GM04503 (cell line): ENCODE data around the gene GIMAP2.
"Not testable (repeated sequence)": the region's sequence is repeated elsewhere in the genome, so short reads cannot be mapped to it uniquely, and the experiment has no call there.

Experiments used
- DNase-seq: peaks from one replicate; pipeline ENCODE4 v3.0.0-alpha.2; 2012; ENCODE audit warnings: low read depth

Gene GIMAP2

DNA sequence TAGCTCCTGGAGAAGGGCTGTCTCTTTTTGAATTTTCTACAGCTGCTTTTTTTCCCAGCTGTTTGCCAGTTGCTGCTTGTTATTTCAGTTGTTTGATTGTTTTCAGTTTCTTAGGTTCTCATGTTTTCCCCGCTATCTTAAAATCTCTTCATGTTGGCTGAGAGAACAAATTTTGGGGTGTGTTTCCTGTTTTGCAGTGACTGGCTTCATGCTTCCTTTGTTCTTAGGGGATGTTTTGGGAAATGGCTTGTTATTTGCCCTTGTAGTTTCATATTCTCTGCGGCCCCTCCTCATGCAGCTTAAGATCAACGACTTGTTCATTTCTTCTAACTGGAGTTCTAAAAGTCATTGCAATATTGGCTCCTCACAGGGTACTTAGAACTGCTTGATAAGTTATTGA, 8.7 kb upstream of the GIMAP2 start:
- not testable (repeated sequence) for DNase-seq

DNA sequence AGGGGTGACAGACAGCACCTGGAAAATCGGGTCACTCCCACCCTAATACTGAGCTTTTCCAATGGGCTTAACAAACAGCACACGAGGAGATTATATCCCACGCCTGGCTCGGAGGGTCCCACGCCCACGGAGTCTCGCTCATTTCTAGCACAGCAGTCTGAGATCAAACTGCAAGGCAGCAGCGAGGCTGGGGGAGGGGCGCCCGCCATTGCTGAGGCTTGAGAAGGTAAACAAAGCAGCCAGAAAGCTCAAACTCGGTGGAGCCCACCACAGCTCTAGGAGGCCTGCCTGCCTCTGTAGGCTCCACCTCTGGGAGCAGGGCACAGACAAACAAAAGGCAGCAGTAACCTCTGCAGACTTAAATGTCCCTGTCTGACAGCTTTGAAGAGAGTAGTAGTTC, 6.9 kb upstream of the GIMAP2 start:
- DNase-seq, result not testable (repeated sequence)

DNA sequence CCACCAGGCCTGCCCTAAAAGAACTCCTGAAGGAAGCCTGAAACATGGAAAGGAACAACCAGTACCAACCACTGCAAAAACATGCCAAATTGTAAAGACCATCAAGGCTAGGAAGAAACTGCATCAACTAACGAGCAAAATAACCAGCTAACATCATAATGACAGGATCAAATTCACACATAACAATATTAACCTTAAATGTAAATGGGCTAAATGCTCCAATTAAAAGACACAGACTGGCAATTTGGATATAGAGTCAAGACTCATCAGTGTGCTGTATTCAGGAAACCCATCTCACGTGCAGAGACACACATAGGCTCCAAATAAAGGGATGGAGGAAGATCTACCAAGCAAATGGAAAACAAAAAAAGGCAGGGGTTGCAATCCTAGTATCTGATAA, 5.1 kb upstream of the GIMAP2 start:
- not testable (repeated sequence) for DNase-seq

DNA sequence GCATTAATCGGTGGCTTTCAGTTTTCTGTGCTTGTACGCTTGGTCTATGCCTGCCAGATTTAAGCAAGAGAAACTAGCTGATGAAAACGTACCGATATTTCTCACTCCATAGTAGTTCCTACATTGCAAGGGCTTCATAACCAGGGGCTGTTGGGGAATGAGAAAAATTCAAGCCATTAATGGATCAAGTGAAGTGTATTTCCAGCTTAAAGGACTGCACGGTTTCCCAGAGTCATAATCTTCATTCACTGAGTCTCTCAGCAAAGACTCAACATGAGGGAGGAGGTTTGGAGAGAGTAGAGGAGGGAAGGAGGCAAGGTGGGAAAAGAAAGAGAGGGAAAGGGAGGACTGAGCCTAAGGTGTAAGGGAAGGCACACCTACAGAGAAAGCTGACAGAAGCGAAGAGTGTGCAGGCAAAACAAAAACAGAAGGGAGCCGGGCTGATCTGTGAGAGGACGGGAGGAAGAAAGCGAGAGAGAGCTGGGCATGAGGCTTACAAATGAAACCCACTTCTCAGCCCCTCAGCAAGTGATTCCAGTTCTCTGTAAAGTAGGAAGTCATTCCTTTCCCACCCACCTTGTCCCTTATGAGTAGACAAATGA, 625 bp downstream of the GIMAP2 start:
- DNase-seq, result no peak

DNA sequence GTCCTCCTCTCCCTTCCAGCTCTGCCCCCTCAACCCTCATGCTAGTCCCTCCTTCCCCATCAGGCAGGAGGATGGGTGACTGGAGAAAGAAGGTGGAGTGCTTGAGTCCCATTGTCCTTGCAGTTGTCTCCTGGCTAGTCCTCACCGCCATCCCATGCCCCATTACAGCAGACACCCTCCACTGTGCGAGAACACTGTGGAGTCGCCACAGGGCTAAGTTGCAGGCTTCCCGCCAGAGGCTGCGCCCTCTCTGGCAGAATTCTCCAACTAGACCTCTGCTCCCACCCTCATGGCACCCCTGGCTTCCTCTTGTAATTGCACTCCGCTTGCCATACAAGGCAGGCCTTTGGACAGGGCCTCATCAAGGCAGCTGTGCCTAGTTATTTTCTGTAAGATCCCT, 3.1 kb downstream of the GIMAP2 start:
- DNase-seq, result no peak

DNA sequence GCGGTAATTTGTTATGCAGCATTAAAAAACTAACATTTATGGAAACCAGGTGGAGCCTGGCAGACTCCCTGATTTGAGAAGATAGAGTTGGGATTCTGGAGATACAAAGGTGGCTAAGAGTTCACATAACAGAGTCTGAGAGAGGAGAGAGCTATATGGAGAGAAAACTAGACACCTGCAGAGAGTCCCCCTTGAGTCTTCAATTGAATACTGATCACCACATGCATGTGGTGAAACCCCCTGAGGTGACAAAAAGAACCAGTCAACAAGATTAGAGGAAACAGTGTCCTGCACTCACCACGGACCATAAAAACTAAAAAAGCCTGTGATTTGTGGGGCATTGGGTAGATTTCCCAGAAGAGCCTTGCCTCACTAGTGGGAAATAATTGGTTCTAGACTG, 10.1 kb downstream of the GIMAP2 start:
- no peak for DNase-seq

DNA sequence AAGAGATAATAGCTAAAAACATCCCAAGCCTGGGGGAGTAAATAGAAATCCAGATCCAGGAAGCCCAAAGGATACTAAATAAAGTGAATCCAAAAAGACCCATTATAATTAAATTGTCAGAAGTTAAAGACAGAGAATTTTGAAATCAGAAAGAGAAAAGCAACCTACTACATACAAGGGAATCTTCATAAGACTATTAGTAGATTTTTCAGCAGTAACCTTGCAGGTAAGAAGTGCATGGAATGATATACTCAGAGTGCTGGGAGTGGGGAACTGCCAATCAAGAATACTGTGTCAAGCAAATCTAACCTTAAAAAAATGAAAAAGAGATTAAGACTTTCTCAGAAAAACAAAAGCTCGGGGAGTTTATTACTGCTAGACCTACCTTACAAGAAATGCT, 17.7 kb downstream of the GIMAP2 start:
- no peak for DNase-seq

DNA sequence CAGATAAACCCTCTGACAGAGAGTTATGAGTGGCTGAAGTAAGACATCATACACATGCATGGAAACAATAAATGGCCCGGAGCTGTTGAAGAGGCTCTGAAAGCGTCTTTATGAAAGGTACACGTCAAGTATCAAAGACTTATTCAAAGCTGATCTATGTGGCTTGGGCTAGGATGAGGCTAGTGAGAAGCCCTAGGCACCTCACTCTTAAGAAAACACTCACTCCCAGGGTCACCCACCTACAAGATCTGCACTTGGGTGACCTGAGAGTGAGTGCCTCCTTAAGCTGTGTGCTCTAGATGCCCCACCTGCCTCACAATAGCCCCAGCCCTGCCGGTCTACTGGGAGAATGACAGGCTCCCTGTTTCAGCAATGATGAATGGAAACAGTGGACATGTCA, 29.8 kb downstream of the GIMAP2 start:
- DNase-seq, result no peak

DNA sequence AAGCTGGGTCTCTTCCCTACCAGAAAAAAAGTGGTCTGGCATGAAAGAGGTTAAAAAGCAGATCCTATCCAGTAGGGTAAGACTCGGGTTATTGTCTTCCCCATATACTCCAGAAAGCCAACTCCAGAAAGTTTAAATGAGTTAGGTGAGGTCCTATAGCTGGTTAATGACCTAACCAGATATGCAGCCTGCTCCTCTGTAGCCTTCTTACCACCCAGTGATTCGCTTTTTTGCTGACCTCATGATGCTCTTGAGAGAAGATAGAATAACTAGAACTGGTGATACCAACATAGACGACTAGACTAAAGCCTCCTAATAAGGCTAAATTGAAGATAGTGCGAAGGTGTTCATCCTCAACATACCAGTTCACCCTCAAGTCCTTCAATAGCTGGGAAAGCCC, 30.2 kb downstream of the GIMAP2 start:
- no peak for DNase-seq

DNA sequence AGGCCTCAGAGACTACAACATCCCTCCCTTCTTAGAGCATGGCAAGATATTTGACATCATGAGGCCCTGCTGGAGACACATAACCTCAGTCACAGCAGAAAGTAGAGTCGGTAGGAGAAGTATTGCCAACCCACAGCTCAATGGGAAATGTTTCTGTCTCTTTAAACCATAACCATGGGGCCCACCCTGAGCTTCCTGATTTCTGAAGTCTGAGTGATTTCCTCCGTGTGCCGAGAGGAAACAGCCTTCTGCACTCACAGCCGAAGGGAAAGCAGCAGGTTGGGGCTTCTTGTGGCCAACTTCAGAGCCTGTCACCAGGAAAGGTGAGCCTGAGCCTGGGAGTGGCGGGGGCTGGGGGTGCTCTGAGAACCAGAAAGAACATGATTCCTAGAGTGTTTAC, 30.9 kb downstream of the GIMAP2 start, which contains the start of gene GIMAP1:
TSS of gene GIMAP1 (plus strand) at position 246 of the 400 bp plus-strand sequence. CDS start 2,435 bp downstream, outside the sequence.
- DNase-seq, result no peak

DNA sequence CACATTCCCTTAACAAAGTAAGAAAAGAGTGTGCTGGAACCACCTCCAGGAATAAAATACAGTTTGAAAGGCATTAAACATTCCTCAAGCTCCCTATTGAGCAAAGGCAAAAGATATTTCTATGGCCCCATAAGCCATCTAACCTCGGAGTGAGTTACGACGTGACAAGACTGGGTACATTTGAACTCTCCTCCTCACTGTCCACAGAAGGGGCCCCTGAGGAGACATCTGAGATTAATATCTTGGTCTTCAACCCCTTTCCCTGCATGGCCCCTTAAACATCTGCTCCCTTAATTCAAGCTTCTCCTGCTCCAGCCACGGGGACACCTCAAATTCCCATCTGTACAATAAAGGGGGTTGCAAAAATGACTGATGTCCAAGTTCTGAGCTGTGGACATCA, 31.4 kb downstream of the GIMAP2 start:
- no peak for DNase-seq

DNA sequence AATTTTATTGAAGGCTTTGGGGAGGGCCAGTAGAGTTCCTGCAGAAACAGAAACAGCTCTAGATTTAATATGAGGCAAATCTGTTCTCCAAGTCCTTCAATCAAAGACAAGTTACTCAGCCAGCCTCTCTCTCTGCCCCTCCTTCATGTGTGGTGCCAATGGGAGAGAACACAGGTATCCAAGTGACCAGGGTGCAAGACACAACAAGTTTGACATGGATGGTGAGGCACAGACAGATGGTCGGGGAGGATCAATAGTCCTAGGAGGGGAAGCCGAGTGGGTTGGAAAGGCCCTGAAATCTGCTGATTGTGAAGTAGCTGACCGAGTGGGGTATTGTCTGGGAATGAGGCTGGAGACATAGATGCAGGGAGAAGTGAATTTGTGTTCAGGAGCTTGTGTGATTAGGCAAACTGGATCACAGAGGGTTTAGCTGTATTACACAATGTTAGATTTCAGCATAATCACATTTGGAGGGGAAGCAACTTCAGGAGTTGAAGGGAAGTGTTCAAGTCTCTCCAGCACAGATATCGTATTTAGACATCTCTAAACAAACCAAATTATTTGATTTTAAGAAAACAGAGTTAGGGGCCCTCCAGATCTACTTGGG, 32.4 kb downstream of the GIMAP2 start:
- DNase-seq, result no peak

DNA sequence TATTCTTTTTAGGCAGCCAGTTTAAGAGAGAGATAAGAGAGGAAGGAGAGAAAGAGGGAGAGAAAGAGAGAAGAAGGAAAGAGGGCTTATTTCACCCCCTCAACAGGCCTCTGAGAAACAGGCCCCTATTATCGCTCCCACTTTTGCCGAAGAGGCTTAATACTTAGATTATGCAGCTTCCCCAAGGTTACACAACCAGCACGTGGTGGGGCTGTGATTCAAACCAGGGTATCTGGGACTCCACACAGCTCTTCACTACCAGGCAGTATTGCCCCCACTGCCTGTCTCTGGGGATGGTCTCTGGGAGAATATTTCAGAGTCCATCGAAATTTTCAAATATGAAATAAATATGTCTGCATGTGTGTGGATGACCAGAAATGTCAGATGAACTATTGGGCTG, 33.9 kb downstream of the GIMAP2 start:
- DNase-seq, result no peak

DNA sequence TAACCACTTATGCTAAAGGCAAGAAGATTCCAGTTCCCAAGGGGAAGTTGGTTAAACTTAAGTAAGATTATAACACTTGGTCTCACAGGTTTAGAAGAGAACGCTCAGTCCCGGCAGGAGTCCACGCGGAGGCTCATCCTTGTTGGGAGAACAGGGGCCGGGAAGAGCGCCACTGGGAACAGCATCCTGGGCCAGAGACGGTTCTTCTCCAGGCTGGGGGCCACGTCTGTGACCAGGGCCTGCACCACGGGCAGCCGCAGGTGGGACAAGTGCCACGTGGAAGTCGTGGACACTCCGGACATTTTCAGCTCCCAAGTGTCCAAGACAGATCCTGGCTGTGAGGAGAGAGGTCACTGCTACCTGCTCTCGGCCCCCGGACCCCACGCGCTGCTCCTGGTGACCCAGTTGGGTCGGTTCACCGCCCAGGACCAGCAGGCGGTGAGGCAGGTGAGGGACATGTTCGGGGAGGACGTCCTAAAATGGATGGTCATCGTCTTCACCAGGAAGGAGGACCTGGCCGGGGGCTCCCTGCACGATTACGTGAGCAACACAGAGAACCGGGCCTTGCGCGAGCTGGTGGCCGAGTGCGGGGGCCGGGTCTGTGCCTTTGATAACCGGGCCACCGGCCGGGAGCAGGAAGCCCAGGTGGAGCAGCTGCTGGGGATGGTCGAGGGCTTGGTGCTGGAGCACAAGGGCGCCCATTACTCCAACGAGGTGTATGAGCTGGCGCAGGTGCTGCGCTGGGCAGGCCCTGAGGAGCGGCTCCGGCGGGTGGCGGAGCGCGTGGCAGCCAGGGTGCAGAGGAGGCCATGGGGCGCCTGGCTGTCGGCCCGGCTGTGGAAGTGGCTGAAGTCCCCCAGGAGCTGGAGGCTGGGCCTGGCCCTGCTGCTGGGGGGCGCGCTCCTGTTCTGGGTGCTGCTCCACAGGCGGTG, 34.7 kb downstream of the GIMAP2 start:
- no peak for DNase-seq

DNA sequence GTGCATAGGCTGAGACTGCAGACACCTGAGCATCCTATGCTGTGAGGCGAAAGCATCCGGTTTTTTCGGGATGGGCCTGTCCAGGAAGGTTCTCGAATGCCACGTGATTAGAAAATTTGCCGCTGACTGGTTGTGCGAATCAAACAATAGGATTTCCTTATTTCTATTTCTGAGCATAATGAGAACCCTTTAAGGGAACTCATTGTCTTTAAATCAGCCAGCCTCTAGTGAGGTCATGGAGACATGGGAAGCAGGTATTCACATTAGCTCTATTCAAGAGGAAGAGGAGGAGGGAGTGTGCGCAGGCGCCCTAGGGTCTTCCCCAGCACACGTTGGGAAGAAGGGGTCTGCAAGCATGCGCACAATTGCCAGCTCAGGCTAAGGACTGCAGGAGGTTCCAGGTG, 36.5 kb downstream of the GIMAP2 start:
- DNase-seq, result no peak

DNA sequence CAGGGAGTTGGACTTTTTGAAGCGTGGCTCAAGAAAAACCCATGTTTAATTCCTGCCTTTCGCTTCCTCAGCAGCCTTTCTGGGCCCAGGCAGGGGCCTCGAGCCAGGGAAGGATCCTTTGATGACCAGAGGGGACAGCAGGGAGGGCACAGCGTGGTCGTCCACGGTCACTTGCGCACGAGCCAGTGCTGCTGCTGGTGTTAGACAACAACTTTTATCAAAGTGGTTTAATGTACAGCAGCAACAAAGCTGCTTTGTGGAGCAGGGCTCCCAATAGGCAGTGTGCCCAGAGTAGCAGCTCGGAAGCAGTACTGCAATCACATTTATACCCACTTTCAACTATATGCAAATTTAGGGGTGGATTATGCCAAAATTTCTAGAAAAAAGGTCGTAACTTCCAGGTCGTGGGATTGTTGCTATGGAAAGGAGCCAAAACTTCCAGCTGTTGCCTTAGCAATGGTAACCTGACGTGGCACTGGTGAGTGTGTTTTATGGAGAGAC, 37.0 kb downstream of the GIMAP2 start:
- no peak for DNase-seq

DNA sequence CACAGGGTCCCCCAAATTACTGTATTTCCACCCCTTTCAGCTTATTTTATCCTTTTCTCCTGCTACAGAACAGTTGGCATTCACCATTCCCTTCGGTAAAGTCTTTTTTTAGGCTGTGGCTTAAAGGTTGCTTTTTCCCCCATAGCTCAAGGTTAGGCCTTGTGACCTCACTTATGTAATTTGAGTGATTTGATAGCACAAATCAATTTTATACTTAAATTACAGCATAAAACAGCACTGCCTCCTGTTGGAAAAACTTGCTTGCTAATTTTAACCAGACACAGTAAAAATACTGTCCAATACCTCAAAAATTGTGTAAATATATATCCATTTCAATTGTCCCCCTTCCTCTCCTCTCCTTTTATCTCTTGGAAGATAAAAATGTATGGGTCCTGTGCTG, 38.0 kb downstream of the GIMAP2 start:
- no peak for DNase-seq

DNA sequence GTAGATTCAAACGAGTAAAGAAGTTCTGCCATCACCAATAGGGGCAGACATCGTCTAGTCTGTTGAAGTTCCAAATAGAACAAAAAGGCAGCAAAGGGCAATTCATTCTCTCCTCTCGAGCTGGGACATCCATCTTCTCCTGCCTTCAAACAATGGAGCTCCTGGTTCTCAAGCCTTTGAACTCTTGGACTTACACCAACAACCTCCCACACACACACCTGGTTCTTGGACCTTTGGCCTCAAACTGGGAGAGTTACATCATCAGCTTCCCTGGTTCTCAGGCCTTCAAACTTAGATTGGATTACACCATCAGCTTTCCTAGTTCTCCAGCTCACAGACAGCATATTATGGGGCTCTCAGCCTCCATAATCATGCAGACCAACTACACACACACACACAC, 41.9 kb downstream of the GIMAP2 start:
- DNase-seq, result no peak

DNA sequence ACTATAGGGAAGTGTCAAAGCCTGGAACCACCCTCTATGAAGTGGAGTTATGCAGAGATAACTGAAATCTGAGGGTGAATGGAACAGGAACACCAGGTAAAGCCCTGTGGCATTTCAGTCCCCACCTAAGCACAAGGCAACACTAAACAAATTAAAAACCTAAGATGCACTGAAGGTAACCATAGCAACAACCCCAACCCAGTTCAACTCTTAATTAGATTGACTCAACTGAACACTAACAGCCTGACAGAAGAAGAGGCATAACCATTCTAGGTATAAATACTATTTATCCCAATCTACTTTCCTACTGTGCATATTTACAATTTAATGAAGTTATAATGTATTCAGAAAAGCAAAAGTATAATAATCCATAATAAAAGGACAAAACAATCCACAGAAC, 42.5 kb downstream of the GIMAP2 start:
- no peak for DNase-seq

DNA sequence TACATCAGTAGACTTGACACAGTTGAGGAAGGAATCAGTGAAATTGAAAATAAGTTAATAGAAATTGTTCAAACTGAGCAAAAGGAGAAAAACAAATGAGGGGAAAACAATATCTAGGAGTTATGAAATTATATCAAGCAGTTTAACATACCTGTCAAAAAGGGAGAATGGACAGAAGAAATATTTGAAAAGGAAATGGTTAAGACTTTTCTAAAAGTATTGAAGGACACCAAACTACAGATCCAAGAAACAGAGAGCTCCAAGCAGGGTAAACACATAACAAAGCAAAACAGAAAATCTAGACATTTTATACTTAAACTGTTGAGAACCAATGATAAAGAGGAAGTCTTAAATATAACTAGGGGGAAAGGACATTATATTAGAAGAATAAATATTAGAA, 43.1 kb downstream of the GIMAP2 start:
- no peak for DNase-seq

DNA sequence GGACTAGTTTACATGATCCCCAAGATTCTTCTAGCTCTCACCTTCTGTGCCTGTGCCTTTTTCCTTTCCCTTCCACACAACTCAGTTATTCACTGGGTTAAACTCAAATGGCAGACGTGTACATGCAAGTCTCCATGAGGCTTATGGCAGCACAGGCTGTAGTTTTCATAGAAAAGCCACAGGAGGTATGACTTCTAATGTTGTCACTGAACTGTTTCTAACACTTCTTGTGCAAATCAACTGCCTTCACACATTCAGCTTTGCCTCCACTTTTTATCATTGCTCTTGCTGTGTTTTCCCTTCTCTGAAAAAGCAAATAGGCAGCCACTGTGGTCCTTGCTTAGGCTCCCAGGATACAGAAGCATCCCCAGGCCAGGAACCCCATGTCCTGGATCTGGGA, 46.4 kb downstream of the GIMAP2 start:
- DNase-seq, result no peak

DNA sequence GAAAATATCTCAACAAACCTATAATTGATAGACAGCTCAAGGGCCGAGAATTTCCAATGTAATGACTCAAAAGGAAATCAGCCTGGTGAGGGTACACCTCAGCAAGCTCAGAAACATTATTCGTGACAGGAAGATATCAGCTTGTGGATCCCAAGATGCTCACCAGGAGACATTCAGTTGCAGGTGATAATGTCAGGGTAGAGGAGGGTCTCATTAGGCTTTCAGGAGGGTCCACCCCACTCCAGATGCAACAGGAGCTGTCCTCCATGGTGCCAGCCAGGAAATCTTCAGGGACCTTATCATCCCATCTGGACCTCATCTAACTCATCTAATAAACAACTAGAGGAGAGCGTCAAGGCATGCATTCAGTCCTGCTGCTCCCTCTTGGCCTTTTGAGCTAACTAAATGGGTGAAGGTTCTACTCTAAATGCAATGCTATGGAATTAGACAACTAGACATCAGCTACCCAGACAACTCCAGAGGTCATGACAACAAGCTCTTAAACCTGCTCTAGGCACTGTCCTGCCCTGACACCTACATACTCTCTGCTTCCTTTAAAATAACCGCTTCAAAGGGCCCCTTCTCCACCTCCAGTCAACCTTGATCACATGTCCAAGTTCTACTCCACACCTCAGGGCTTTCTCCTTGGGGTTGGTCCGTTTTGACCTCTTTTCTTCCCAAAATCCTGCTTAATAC, 47.4 kb downstream of the GIMAP2 start:
- DNase-seq, result no peak
